Activated T-helper 9 cell treated with anti-CD3 and anti-CD28 coated beads, Interleukin-2, amount 50 U/mL, for 16 hours (primary cell): Measurements from ENCODE around the gene PEX3.

Experiments used
- DNase-seq: peaks from one replicate; pipeline ENCODE4 v3.0.0-alpha.2; 2020; ENCODE audit warnings: low read depth

PEX3 gene

GRCh38 chr6:143539106-143539505, 88.5 kb downstream of the PEX3 start:
- no peak for DNase-seq

GRCh38 chr6:143539734-143540133, 89.1 kb downstream of the PEX3 start:
- DNase-seq, result no peak

- no peak for DNase-seq
Measured at GRCh38 chr6:143540192-143540591, 89.6 kb downstream of the PEX3 start.
